Stimulated activated CD4-positive, alpha-beta T cell treated with anti-CD3 and anti-CD28 coated beads, Interleukin-2, amount 100 ng/mL, for 24 hours (primary cell): Measurements from ENCODE around the gene LHPP.
"Not testable (repeated sequence)": the region's sequence is repeated elsewhere in the genome, so short reads cannot be mapped to it uniquely, and the experiment has no call there.

Experiments used
- DNase-seq, 2 donors: peaks; one replicate each; pipeline ENCODE4 v3.0.0-alpha.2; 2020

The LHPP gene

GRCh38 chr10:124461642-124462347 lies at the start of gene LHPP:
Gene LHPP (plus strand): TSS chr10:124461823. CDS start chr10:124461863, 40 bp downstream.
- peak; percentile 87 to 90 for DNase-seq

GRCh38 chr10:124414076-124414475 lies 47.5 kb upstream of the LHPP start:
- no peak for DNase-seq

- DNase-seq, result no peak
Measured at GRCh38 chr10:124415210-124415609, 46.4 kb upstream of the LHPP start.

- no peak for DNase-seq
Measured at GRCh38 chr10:124416733-124417132, 44.9 kb upstream of the LHPP start.

GRCh38 chr10:124417895-124418725 lies 43.5 kb upstream of the LHPP start:
- DNase-seq, result peak; percentile 50 to 60

GRCh38 chr10:124418726-124419501 lies 42.7 kb upstream of the LHPP start, which contains the start of gene OAT:
Gene OAT (minus strand): TSS chr10:124418923. CDS start chr10:124412171, 6,752 bp downstream.
- peak; percentile 96 to 97 for DNase-seq

- DNase-seq, result no peak
Measured at GRCh38 chr10:124419635-124420034, 42.0 kb upstream of the LHPP start.

- no peak for DNase-seq
Measured at GRCh38 chr10:124420254-124420653, 41.4 kb upstream of the LHPP start.

- DNase-seq, result no peak
Measured at GRCh38 chr10:124422742-124423141, 38.9 kb upstream of the LHPP start.

GRCh38 chr10:124423813-124424212 lies 37.8 kb upstream of the LHPP start:
- DNase-seq, result no peak

- no peak for DNase-seq
Measured at GRCh38 chr10:124425227-124425962, 36.2 kb upstream of the LHPP start.

GRCh38 chr10:124428207-124428777 lies 33.3 kb upstream of the LHPP start:
- DNase-seq, result no peak

- DNase-seq, result no peak
Measured at GRCh38 chr10:124429576-124429975, 32.0 kb upstream of the LHPP start.

- DNase-seq, result no peak
Measured at GRCh38 chr10:124430077-124430476, 31.5 kb upstream of the LHPP start.

- DNase-seq, result no peak
Measured at GRCh38 chr10:124433461-124433860, 28.2 kb upstream of the LHPP start.

- not testable (repeated sequence) for DNase-seq
Measured at GRCh38 chr10:124435683-124436082, 25.9 kb upstream of the LHPP start.

GRCh38 chr10:124436191-124436638 lies 25.4 kb upstream of the LHPP start:
- DNase-seq, result no peak

- not testable (repeated sequence) for DNase-seq
Measured at GRCh38 chr10:124441694-124442093, 19.9 kb upstream of the LHPP start.

- no peak for DNase-seq
Measured at GRCh38 chr10:124446830-124447750, 14.5 kb upstream of the LHPP start.

GRCh38 chr10:124447751-124448466 lies 13.7 kb upstream of the LHPP start:
- no peak for DNase-seq
